Esophagus muscularis mucosa (tissue), 4 donors: ENCODE measurements around the gene PARK7.
A peak's percentile ranks its signal among the peaks of the same experiment; 100 is the strongest.

Experiments used
- CTCF ChIP-seq, 3 experiments: fragments of 200-600 bp in 2 of 3; fragments of 450-650 bp in 1 of 3; sonication (generic) in 2 of 3; IDR thresholded peaks; one replicate each; pipeline ENCODE4 v1.5.1; 2017 to 2019; ENCODE audit warnings: antibody characterized with exemption in 3 of 3, mild to moderate bottlenecking in 2 of 3, moderate library complexity in 1 of 3
- EP300 ChIP-seq: sonication (generic); formaldehyde crosslinking; IDR thresholded peaks from one replicate; pipeline ENCODE4 v1.6.1; 2017; ENCODE audit warnings: antibody characterized with exemption
- POLR2A ChIP-seq: fragments of 450-650 bp; IDR thresholded peaks from one replicate; pipeline ENCODE4 v1.6.1; 2017; ENCODE audit warnings: antibody characterized with exemption, moderate library complexity, mild to moderate bottlenecking, low read depth

GRCh38 chr1:8031176-8031785, 69.8 kb downstream of the PARK7 start:
- TF ChIP-seq CTCF (IDR thresholded peaks at IDR 0.05) = peak; percentile 74 to 89 (median 78)
- no peak for TF ChIP-seq POLR2A
- TF ChIP-seq EP300 = no peak
